K562 (cell line): ENCODE measurements around the gene ZNF506. TPM values are rescaled to one million over a fixed set of nuclear protein-coding genes. Genes with fewer than 3 reads are reported as not detected.

Experiments used
- ATAC-seq: fragments of 200-7000 bp; cut with Tn5 transposase; 3 replicates; pipeline ENCODE4 v1.9.1; 2020; ENCODE audit warnings: moderate library complexity
- BruUV-seq: library from RNA; stranded (reverse); fragments of 400-500 nt; replicated peaks from 2 replicates; lab custom pipeline; 2021; lab: Mats Ljungman, UMichigan
- CTCF ChIA-PET: fragments of 300-600 bp; formaldehyde crosslinking; extraction: SDS; loops from one replicate; lab custom pipeline; 2021; ENCODE audit warnings: low intra/inter-chr PET ratio; lab: Yijun Ruan, JAX
- POLR2A ChIA-PET: fragments of 300-600, 350-650 bp; sonication (Branson Sonifier 250); formaldehyde crosslinking; extraction: SDS; loops from one replicate; lab custom pipeline; 2021; ENCODE audit warnings: antibody characterized with exemption, inconsistent platforms; lab: Yijun Ruan, JAX
- DNase-seq, 4 experiments: peaks; one replicate each; pipeline versions ENCODE4 v3.0.0 to v3.0.0-alpha.2; 2011 to 2018; ENCODE audit warnings: low spot score in 3 of 4, mixed read lengths in 3 of 4; ENCODE audit errors: extremely low read depth in 1 of 4
- FAIRE-seq: peaks from 2 replicates; lab custom pipeline; 2011; peaks lifted over from hg19 to GRCh38; lab: Jason Lieb, UNC
- H2AFZ ChIP-seq: 2 replicates; pipeline ENCODE4 v1.6.0; 2011; ENCODE audit warnings: low read depth, low read length, control low read depth, inconsistent platforms
- H3K27ac ChIP-seq: fragments of 200-600 bp; 3 replicates; pipeline ENCODE4 v1.8.0; 2011; ENCODE audit warnings: low read depth, mild to moderate bottlenecking, control low read depth, inconsistent platforms, low read length, moderate library complexity, mixed read lengths; ENCODE audit errors: extremely low read depth
- H3K27me3 ChIP-seq, 2 experiments: fragments of 300-600 bp in 1 of 2; 2 replicates in 1 of 2; 3 replicates in 1 of 2; pipeline versions ENCODE4 v1.6.0 to v1.8.0; 2011; ENCODE audit warnings: inconsistent platforms in 2 of 2, low read length in 2 of 2, mild to moderate bottlenecking in 1 of 2, mixed read lengths in 1 of 2, moderate library complexity in 1 of 2; ENCODE audit not compliant: control insufficient read depth in 2 of 2, insufficient read depth in 2 of 2
- H3K36me3 ChIP-seq: fragments of 300-600 bp; 3 replicates; pipeline ENCODE4 v1.8.0; 2011; ENCODE audit warnings: mild to moderate bottlenecking, low read length, inconsistent platforms; ENCODE audit not compliant: control insufficient read depth, insufficient read depth
- H3K4me1 ChIP-seq, 2 experiments: fragments of 200-600 bp in 1 of 2; replicated peaks in 1 of 2; 2 replicates in 1 of 2; 3 replicates in 1 of 2; pipeline versions ENCODE4 v1.5.1 to v1.8.0; 2011; ENCODE audit warnings: inconsistent platforms in 2 of 2, low read length in 2 of 2, mild to moderate bottlenecking in 1 of 2, mixed read lengths in 1 of 2, moderate library complexity in 1 of 2; ENCODE audit not compliant: control insufficient read depth in 2 of 2, insufficient read depth in 2 of 2
- H3K4me2 ChIP-seq: 2 replicates; pipeline ENCODE4 v1.6.1; 2011; ENCODE audit warnings: low read length, control low read depth, inconsistent platforms, mixed read lengths; ENCODE audit not compliant: insufficient read depth
- H3K4me3 ChIP-seq: fragments of 200-600 bp; sonication (generic), shearing (Covaris generic); 2 replicates; pipeline ENCODE4 v1.5.1; 2016; ENCODE audit warnings: control low read depth, inconsistent platforms
- H3K79me2 ChIP-seq: fragments of 200-600 bp; 3 replicates; pipeline ENCODE4 v1.8.0; 2011; ENCODE audit warnings: low read length, inconsistent platforms; ENCODE audit not compliant: control insufficient read depth, insufficient read depth
- H3K9ac ChIP-seq, 2 experiments: 2 replicates each; pipeline versions ENCODE4 v1.6.0 to v1.6.1; 2011; ENCODE audit warnings: low read depth in 2 of 2, low read length in 2 of 2, control low read depth in 1 of 2, inconsistent platforms in 1 of 2, mild to moderate bottlenecking in 1 of 2, mixed read lengths in 1 of 2; ENCODE audit not compliant: insufficient read depth in 1 of 2
- H3K9me1 ChIP-seq: one replicate; pipeline ENCODE4 v1.6.0; 2011; ENCODE audit warnings: inconsistent platforms, mild to moderate bottlenecking, low read length, moderate library complexity; ENCODE audit not compliant: control insufficient read depth, insufficient read depth
- H3K9me3 ChIP-seq: replicated peaks from 2 replicates; pipeline ENCODE4 v1.5.1; 2011; ENCODE audit warnings: low read depth, low read length, inconsistent platforms; ENCODE audit not compliant: control insufficient read depth, insufficient read depth
- H4K20me1 ChIP-seq: replicated peaks from 2 replicates; pipeline ENCODE4 v1.6.1; 2011; ENCODE audit warnings: low read length, inconsistent platforms, mixed read lengths; ENCODE audit not compliant: control insufficient read depth, insufficient read depth
- CCNT2 ChIP-seq: IDR thresholded peaks from 2 replicates; pipeline ENCODE4 v1.6.1; 2011; ENCODE audit warnings: borderline replicate concordance, low read depth, mild to moderate bottlenecking, moderate library complexity, mixed read lengths, low read length; ENCODE audit not compliant: insufficient read length; ENCODE audit errors: extremely low read depth
- NFIC ChIP-seq: fragments of 450-650 bp; IDR thresholded peaks from 2 replicates; pipeline ENCODE4 v1.6.1; 2017; ENCODE audit warnings: mild to moderate bottlenecking, inconsistent platforms
- WGBS: fragments of 100-300 bp; shearing (Covaris generic); methylation state at CpG from one replicate; pipeline ENCODE4 v1.1.6; 2016; ENCODE audit warnings: low coverage, mixed read lengths; ENCODE audit not compliant: insufficient coverage; ENCODE audit errors: missing lambda C conversion rate; 5-methylcytosine and 5-hydroxymethylcytosine counted together
- in situ Hi-C: fragments of 300-500 bp; cut with MboI; formaldehyde crosslinking; loops from 4 replicates; pipeline ENCODE4 v1.15.0; 2018; ENCODE audit warnings: inconsistent platforms, mixed read lengths
- intact Hi-C: fragments of 100-400 bp; cut with micrococcal nuclease; formaldehyde crosslinking; loops from 2 replicates; pipeline ENCODE4 v1.14.2; 2022
- polyA plus RNA-seq, 8 experiments: library from polyadenylated mRNA; depleted of rRNA in 4 of 8; stranded (reverse) in 5 of 8; unstranded in 3 of 8; fragments of >200 nt; fragmentation: Nextera tagmentation in 2 of 8; fragmentation: Illumina TruSeq in 1 of 8; extraction: Ambion mirVana in 2 of 8; extraction: Trizol in 1 of 8; gene quantifications; 2 replicates each; pipeline versions ENCODE4 v1.2.1 to v1.2.3, GENCODE V29; 2011 to 2014; ENCODE audit warnings: inconsistent platforms in 1 of 8, missing spikeins in 1 of 8
- total RNA-seq, 7 experiments: library from RNA; depleted of rRNA in 6 of 7; stranded (reverse); fragments of >200 nt in 6 of 7; fragmentation: Illumina TruSeq in 2 of 7; extraction: Trizol in 2 of 7; gene quantifications; 2 replicates each; pipeline versions ENCODE4 v1.2.1 to v1.2.3, GENCODE V29; 2011 to 2021; ENCODE audit warnings: low replicate concordance in 1 of 7

The ZNF506 gene
- total and polyA plus RNA-seq, 9 of the 15 experiments (the other 6 are each of a cell fraction or from before 2014, with no cell fraction given), result 0.03 to 0.44 (median 0.14) TPM; not detected in 2

GRCh38 chr19:19750842-19751790 is 70.4 kb downstream of the ZNF506 start:
- FAIRE-seq (no peak), ATAC-seq (no peak), DNase-seq (peak in 1 of 4 experiments; percentile 6)
- in situ Hi-C loops, result no loop called here
- no peak overlapping the region for H3K27ac ChIP-seq
- H3K9ac ChIP-seq, result peak overlapping the region in 1 of 2 experiments; percentile 35; a peak in 2 of 4 replicates
- H3K36me3 ChIP-seq, result no peaks in the 10 kb centered on the region
- no TSS peak for BruUV-seq
- H3K9me3 ChIP-seq, result no peaks in the 10 kb centered on the region
- POLR2A ChIA-PET, result interaction anchor here (0.6 to 0.8 kb wide), 4 partner anchors 8 to 18 kb away, joined by 3 to 5 read pairs (median 3); partner anchors contain the start of gene ZNF14
- peaks cover 0 to 16% of the 10 kb centered on the region in 2 experiments; a peak in 3 of 5 replicates for H3K4me1 ChIP-seq
- no peak overlapping the region for H3K4me3 ChIP-seq
- H3K79me2 ChIP-seq, result no peaks in the 10 kb centered on the region
- 7% methylated on average over 40 of the region's 40 CpGs for WGBS
- H4K20me1 ChIP-seq, result no peaks in the 10 kb centered on the region
- TF ChIP-seq CCNT2 (no peak), NFIC (peak; percentile 76)
- H2AFZ ChIP-seq, result no peak overlapping the region
- no peaks in the 10 kb centered on the region for H3K9me1 ChIP-seq
- H3K27me3 ChIP-seq, result peaks cover 2 to 44% of the 10 kb centered on the region in 2 experiments; a peak in 3 of 5 replicates
- intact Hi-C loops, result no loop called here
- no peak overlapping the region for H3K4me2 ChIP-seq
- CTCF ChIA-PET, result no interaction called here
